Fibroblast of villous mesenchyme (primary cell): Measurements from ENCODE around the gene CHN1. TPM values are rescaled to one million over a fixed set of nuclear protein-coding genes. Genes with fewer than 3 reads are reported as not detected.
A peak's percentile ranks its signal among the peaks of the same experiment; 100 is the strongest.

ENCODE experiments used
- DNase-seq: peaks from one replicate; pipeline ENCODE4 v3.0.0-alpha.2; 2010; ENCODE audit warnings: low read depth
- H3K4me3 ChIP-seq: 2 replicates; pipeline ENCODE4 v1.5.1; 2011; ENCODE audit warnings: low read depth, mild to moderate bottlenecking, low read length
- total RNA-seq: library from RNA; depleted of rRNA; stranded (reverse); fragments of >200 nt; gene quantifications from 2 replicates; pipeline ENCODE4 v1.2.3, GENCODE V29; 2012
- TF ChIP-seq, protein P1 (sequence below): IDR thresholded peaks from 2 replicates; pipeline ENCODE4 v1.5.1; 2012; ENCODE audit warnings: low read depth, mild to moderate bottlenecking, low read length; ENCODE audit not compliant: insufficient read depth

CHN1 gene
- total RNA-seq, 1 donor = 45.3 TPM

- no peak for DNase-seq
- H3K4me3 ChIP-seq = no peak overlapping the region
- TF ChIP-seq, protein P1, sequence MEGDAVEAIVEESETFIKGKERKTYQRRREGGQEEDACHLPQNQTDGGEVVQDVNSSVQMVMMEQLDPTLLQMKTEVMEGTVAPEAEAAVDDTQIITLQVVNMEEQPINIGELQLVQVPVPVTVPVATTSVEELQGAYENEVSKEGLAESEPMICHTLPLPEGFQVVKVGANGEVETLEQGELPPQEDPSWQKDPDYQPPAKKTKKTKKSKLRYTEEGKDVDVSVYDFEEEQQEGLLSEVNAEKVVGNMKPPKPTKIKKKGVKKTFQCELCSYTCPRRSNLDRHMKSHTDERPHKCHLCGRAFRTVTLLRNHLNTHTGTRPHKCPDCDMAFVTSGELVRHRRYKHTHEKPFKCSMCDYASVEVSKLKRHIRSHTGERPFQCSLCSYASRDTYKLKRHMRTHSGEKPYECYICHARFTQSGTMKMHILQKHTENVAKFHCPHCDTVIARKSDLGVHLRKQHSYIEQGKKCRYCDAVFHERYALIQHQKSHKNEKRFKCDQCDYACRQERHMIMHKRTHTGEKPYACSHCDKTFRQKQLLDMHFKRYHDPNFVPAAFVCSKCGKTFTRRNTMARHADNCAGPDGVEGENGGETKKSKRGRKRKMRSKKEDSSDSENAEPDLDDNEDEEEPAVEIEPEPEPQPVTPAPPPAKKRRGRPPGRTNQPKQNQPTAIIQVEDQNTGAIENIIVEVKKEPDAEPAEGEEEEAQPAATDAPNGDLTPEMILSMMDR = no peak
Measured at GRCh38 chr2:174830561-174830960, 174.6 kb downstream of the CHN1 start.

- no peak for DNase-seq
- no peak overlapping the region for H3K4me3 ChIP-seq
- TF ChIP-seq, protein P1 = no peak
Measured at GRCh38 chr2:174829550-174829949, 175.6 kb downstream of the CHN1 start.

GRCh38 chr2:174827371-174828369 is 177.5 kb downstream of the CHN1 start:
- DNase-seq = no peak
- H3K4me3 ChIP-seq = no peak overlapping the region
- TF ChIP-seq, protein P1 = no peak

DNA sequence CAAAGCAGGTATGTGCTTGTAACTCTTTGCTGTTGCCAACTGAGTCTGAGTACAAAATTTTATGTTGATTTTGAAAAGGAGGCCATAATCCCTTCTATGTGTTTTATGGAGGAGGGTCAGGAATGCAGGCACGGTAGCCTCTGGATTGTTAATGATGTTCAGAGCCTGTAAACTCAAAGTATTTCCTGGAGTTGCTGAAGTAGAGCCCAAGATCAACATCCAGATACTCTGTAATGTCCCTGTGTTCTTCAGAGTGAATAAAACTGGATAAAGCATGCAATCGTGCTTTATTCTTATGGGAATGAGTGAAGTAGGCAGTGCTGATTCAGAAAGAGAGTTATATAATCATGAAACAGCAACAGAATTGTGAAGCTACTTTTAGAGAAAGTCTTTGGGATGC is 179.1 kb downstream of the CHN1 start:
- TF ChIP-seq, protein P1 = no peak
- peak; percentile 57 for DNase-seq
- no peak overlapping the region for H3K4me3 ChIP-seq

- H3K4me3 ChIP-seq = no peak overlapping the region
- no peak for DNase-seq
- TF ChIP-seq, protein P1 = no peak
Measured at GRCh38 chr2:174824068-174824467, 181.1 kb downstream of the CHN1 start.

- H3K4me3 ChIP-seq = no peak overlapping the region
Measured at GRCh38 chr2:174821628-174822027, 183.6 kb downstream of the CHN1 start.

More at GRCh38 chr2:174821628-174822027, 183.6 kb downstream of the CHN1 start:
- DNase-seq = no peak
- TF ChIP-seq, protein P1 = no peak
